GM13976 (cell line): ENCODE results near the gene ANG.
"Not testable (repeated sequence)": the region's sequence is repeated elsewhere in the genome, so short reads cannot be mapped to it uniquely, and the experiment has no call there.

Source experiments
- DNase-seq: peaks from one replicate; pipeline ENCODE4 v3.0.0; 2012; ENCODE audit warnings: low spot score
- CTCF ChIP-seq: IDR thresholded peaks from 2 replicates; pipeline ENCODE4 v1.5.1; 2012; ENCODE audit warnings: borderline replicate concordance, mild to moderate bottlenecking; ENCODE audit not compliant: insufficient read depth; ENCODE audit errors: extremely low read depth, missing control alignments, control extremely low read depth
- in situ Hi-C: fragments of 300-500 bp; cut with MboI; formaldehyde crosslinking; loops from one replicate; pipeline ENCODE4 v1.12.0; 2022; ENCODE audit warnings: low sequenced_read_pairs, mixed read lengths, inconsistent platforms; ENCODE audit not compliant: unreplicated experiment

The ANG gene

GRCh38 chr14:20732979-20733635 lies 44.5 kb downstream of the ANG start:
- in situ Hi-C loops, result no loop called here
- TF ChIP-seq CTCF, result no peak
- no peak for DNase-seq

GRCh38 chr14:20733684-20734429 lies 45.3 kb downstream of the ANG start:
- in situ Hi-C loops, result no loop called here
- no peak for DNase-seq
- TF ChIP-seq CTCF, result no peak

- no peak for TF ChIP-seq CTCF
- in situ Hi-C loops, result no loop called here
- DNase-seq, result no peak
These were observed 45.9 kb downstream of the ANG start for GRCh38 chr14:20734430-20734806.

GRCh38 chr14:20738292-20738691 lies 49.7 kb downstream of the ANG start:
- in situ Hi-C loops, result not testable (repeated sequence)

GRCh38 chr14:20742132-20742531 lies 53.6 kb downstream of the ANG start:
- DNase-seq, result no peak
- in situ Hi-C loops, result no loop called here
- no peak for TF ChIP-seq CTCF

More at GRCh38 chr14:20738292-20738691, 49.7 kb downstream of the ANG start:
- DNase-seq, result not testable (repeated sequence)

GRCh38 chr14:20743556-20743955 lies 55.0 kb downstream of the ANG start:
- no peak for DNase-seq
- TF ChIP-seq CTCF, result no peak
- in situ Hi-C loops, result no loop called here
